Gastrocnemius medialis (tissue), 4 donors: ENCODE data around the gene SPEM1. TPM values are rescaled to one million over a fixed set of nuclear protein-coding genes. Genes with fewer than 3 reads are reported as not detected.

Experiments used
- ATAC-seq, 2 donors: fragments of 150-250 bp; one replicate each; pipeline ENCODE4 v1.9.1; 2016
- DNase-seq, 2 donors: peaks; one replicate each; pipeline ENCODE4 v3.0.0-alpha.2; 2019
- H3K27ac ChIP-seq, 4 donors: fragments of 200-600 bp; sonication (generic); 1 replicate in 1 of 4; 2 replicates in 3 of 4; pipeline ENCODE4 v1.5.1; 2016 to 2018; ENCODE audit warnings: mild to moderate bottlenecking in 2 of 4, moderate library complexity in 1 of 4
- H3K27me3 ChIP-seq, 3 donors: fragments of 200-600 bp; sonication (generic) in 2 of 3; 1 replicate in 1 of 3; 2 replicates in 2 of 3; pipeline versions ENCODE4 v1.5.1 to v1.6.0; 2016 to 2019; ENCODE audit warnings: mild to moderate bottlenecking in 1 of 3, moderate library complexity in 1 of 3
- H3K36me3 ChIP-seq, 2 donors: fragments of 200-600 bp; sonication (generic) in 1 of 2; one replicate each; pipeline ENCODE4 v1.5.1; 2017 to 2018
- H3K4me1 ChIP-seq, 2 donors: fragments of 200-600 bp; sonication (generic) in 1 of 2; one replicate each; pipeline ENCODE4 v1.5.1; 2016 to 2017; ENCODE audit warnings: mild to moderate bottlenecking in 2 of 2
- H3K4me3 ChIP-seq, 4 donors: fragments of 200-600 bp; sonication (generic) in 3 of 4; 1 replicate in 1 of 4; 2 replicates in 3 of 4; pipeline ENCODE4 v1.5.1; 2016 to 2019; ENCODE audit warnings: mild to moderate bottlenecking in 2 of 4
- H3K9me3 ChIP-seq, 3 donors: fragments of 200-600 bp; sonication (generic) in 2 of 3; 1 replicate in 1 of 3; 2 replicates in 2 of 3; pipeline ENCODE4 v1.5.1; 2016 to 2019
- POLR2A ChIP-seq, 2 donors: fragments of 450-650 bp; IDR thresholded peaks; one replicate each; pipeline ENCODE4 v1.6.1; 2017; ENCODE audit warnings: antibody characterized with exemption in 2 of 2, mild to moderate bottlenecking in 2 of 2, moderate library complexity in 2 of 2
- in situ Hi-C, 4 donors: fragments of 200-750 bp; cut with MboI; loops; one replicate each; pipeline versions ENCODE4 v1.15.0 to v1.8.0; 2017; ENCODE audit warnings: low sequenced_read_pairs in 4 of 4
- intact Hi-C: fragments of 100-400 bp; cut with DNase I; formaldehyde crosslinking; loops from one replicate; pipeline ENCODE4 v1.15.1; 2023; ENCODE audit warnings: low total_unique reads
- total RNA-seq, 4 donors: library from RNA; depleted of rRNA; stranded (reverse); fragments of >200 nt; gene quantifications; one replicate each; pipeline versions ENCODE4 v1.1.0 to v1.2.3, GENCODE V29; 2016
- TF ChIP-seq, protein P1 (sequence below), 5 experiments: fragments of 450-650 bp in 3 of 5; fragments of 200-600 bp in 2 of 5; sonication (generic) in 2 of 5; IDR thresholded peaks in 4 of 5; conservative IDR thresholded peaks in 1 of 5; 1 replicate in 4 of 5; 2 replicates in 1 of 5; pipeline ENCODE4 v1.5.1; 2016 to 2019; ENCODE audit warnings: antibody characterized with exemption in 5 of 5, mild to moderate bottlenecking in 3 of 5, moderate library complexity in 3 of 5

The SPEM1 gene
- total RNA-seq, 4 donors from 2014 or later = not detected

DNA sequence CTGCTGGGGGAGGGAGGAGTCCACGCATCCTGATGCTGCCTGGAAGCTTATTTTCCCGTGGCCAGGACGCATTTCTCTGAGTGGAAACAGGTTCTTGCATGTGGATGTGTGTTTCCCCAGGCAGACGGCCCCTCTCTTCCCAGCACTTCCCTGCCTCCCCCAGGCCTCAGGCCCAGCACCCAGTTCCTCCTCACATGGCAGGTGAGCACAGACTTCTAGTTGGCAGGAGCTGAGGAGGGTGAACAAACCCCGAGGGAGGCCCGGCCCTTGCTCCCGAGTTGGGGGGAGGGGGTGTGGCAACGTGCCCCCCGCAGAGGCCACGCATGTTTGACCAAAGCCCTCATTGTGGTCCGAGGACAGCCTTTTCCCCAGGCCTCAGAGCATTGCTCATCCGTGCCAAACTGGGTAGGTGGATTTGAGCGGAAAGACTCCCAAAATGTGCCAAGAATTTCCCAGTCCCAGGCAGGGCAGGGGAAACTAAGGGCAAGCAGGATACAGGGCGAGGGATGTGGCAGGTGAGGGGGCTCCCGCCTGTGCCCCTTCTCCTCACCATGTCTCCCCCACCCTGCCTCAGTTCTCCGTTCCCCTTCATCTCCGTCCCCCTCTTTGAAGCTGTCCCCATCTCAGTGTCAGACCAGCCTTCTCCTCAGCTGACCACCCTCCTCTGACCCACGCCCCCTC, 1.5 kb upstream of the SPEM1 start:
- H3K9me3 ChIP-seq = no peaks in the 10 kb centered on the region
- TF ChIP-seq, protein P1, sequence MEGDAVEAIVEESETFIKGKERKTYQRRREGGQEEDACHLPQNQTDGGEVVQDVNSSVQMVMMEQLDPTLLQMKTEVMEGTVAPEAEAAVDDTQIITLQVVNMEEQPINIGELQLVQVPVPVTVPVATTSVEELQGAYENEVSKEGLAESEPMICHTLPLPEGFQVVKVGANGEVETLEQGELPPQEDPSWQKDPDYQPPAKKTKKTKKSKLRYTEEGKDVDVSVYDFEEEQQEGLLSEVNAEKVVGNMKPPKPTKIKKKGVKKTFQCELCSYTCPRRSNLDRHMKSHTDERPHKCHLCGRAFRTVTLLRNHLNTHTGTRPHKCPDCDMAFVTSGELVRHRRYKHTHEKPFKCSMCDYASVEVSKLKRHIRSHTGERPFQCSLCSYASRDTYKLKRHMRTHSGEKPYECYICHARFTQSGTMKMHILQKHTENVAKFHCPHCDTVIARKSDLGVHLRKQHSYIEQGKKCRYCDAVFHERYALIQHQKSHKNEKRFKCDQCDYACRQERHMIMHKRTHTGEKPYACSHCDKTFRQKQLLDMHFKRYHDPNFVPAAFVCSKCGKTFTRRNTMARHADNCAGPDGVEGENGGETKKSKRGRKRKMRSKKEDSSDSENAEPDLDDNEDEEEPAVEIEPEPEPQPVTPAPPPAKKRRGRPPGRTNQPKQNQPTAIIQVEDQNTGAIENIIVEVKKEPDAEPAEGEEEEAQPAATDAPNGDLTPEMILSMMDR (IDR thresholded peaks at IDR 0.05 in 4 of 5, conservative IDR thresholded peaks at IDR 0.05 in 1 of 5) = no peak
- no peak for TF ChIP-seq POLR2A (IDR thresholded peaks at IDR 0.05)
- H3K36me3 ChIP-seq = no peaks in the 10 kb centered on the region
- intact Hi-C loops (no loop called here), in situ Hi-C loops (no loop called here)
- ATAC-seq (no peak), DNase-seq (no peak)
- H3K27me3 ChIP-seq = no peaks in the 10 kb centered on the region
- no peak overlapping the region for H3K4me3 ChIP-seq
- no peak overlapping the region for H3K27ac ChIP-seq
- H3K4me1 ChIP-seq = no peaks in the 10 kb centered on the region

DNA sequence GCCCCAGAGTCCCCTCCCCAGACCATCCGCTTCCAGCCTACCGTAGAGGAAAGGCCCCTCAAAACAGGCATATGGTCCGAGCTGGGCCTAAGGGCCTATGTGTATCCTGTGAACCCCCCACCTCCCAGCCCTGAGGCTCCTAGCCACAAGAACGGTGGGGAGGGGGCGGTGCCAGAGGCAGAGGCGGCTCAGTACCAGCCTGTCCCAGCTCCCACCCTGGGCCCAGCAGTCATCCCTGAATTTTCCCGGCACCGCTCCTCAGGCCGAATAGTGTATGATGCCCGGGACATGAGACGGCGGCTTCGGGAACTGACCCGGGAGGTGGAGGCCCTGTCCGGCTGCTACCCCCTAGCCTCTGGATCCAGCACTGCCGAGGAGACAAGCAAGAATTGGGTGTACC, 1.1 kb downstream of the SPEM1 start:
- H3K27me3 ChIP-seq = no peaks in the 10 kb centered on the region
- intact Hi-C loops = no loop called here
- H3K9me3 ChIP-seq = no peaks in the 10 kb centered on the region
- no peaks in the 10 kb centered on the region for H3K36me3 ChIP-seq
- H3K27ac ChIP-seq = no peak overlapping the region
- TF ChIP-seq POLR2A (IDR thresholded peaks at IDR 0.05) = no peak
- TF ChIP-seq, protein P1 (IDR thresholded peaks at IDR 0.05 in 4 of 5, conservative IDR thresholded peaks at IDR 0.05 in 1 of 5) = no peak
- no peaks in the 10 kb centered on the region for H3K4me1 ChIP-seq
- in situ Hi-C loops = no loop called here
- ATAC-seq = no peak
- no peak for DNase-seq
- H3K4me3 ChIP-seq = no peak overlapping the region

DNA sequence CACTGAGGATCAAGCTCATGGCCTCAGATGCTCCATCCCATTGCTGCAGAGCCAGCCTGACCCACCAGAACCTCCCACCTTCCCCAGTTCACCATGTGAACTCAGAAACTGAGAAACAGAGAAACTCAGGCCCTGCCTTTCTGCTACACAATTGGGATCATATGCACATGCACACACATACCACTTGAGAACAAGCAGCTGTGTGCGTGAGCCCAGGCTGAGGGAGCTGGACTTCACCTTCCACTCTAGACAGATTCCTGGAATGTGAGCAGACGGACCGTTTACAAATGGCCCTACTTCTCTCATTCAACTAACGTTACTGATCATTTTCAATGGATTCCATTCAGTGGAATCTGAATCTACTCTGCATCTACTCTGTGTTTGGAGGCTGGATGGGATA, 3.6 kb downstream of the SPEM1 start:
- Histone ChIP-seq H3K4me3 (no peak overlapping the region), H3K27ac (no peak overlapping the region), H3K9me3 (no peaks in the 10 kb centered on the region), H3K27me3 (no peaks in the 10 kb centered on the region), H3K4me1 (no peaks in the 10 kb centered on the region), H3K36me3 (no peaks in the 10 kb centered on the region)
- ATAC-seq (no peak), DNase-seq (no peak)
- intact Hi-C loops = no loop called here
- in situ Hi-C loops = no loop called here
- TF ChIP-seq, protein P1 (IDR thresholded peaks at IDR 0.05 in 4 of 5, conservative IDR thresholded peaks at IDR 0.05 in 1 of 5) = no peak
- no peak for TF ChIP-seq POLR2A (IDR thresholded peaks at IDR 0.05)

DNA sequence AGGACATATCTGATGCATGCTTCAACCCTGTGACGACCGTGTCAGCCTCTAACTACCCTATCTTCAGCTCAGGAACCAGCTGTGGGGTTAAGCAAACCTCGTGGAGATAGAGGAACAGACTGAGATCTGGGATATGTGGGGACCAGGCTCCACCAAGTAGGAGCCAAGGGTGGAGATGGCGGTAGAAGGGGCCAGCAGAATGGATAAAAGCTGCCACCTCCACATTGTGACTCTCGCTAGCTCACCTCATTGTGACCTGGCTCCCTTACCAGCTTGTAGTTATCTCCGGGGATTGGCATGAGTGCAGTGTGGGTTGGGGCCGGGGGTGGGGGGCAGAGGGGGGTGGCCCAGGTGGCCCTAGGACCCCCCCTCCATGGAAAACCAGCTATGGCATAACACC, 5.2 kb downstream of the SPEM1 start, which contains the start of gene SPEM2:
Gene SPEM2 (plus strand): TSS at position 301 of the 400 bp plus-strand sequence. CDS start 73 bp downstream, at position 374.
- intact Hi-C loops (no loop called here), in situ Hi-C loops (loop anchor here in 1 of 4 donors (25.0 kb wide), 1 partner anchor 137 kb away; the partner anchor contains the start of genes SENP3 and TNFSF13)
- H3K9me3 ChIP-seq = no peaks in the 10 kb centered on the region
- no peak within 1 kb of the TSS for H3K4me3 ChIP-seq
- DNase-seq = no peak
- no peaks in the 10 kb centered on the region for H3K36me3 ChIP-seq
- no peak for TF ChIP-seq POLR2A (IDR thresholded peaks at IDR 0.05)
- TF ChIP-seq, protein P1 (IDR thresholded peaks at IDR 0.05 in 4 of 5, conservative IDR thresholded peaks at IDR 0.05 in 1 of 5) = no peak
- no peak within 1 kb of the TSS for H3K27ac ChIP-seq
- H3K27me3 ChIP-seq = no peaks in the 10 kb centered on the region
- H3K4me1 ChIP-seq = no peaks in the 10 kb centered on the region
- ATAC-seq = no peak
